Measurements from ENCODE around the gene FEM1B. TPM values are rescaled to one million over a fixed set of nuclear protein-coding genes. Genes with fewer than 3 reads are reported as not detected.

FEM1B gene
- total and polyA plus RNA-seq, 8 donors, result 8.2 to 92.0 (median 24.4) TPM

DNA sequence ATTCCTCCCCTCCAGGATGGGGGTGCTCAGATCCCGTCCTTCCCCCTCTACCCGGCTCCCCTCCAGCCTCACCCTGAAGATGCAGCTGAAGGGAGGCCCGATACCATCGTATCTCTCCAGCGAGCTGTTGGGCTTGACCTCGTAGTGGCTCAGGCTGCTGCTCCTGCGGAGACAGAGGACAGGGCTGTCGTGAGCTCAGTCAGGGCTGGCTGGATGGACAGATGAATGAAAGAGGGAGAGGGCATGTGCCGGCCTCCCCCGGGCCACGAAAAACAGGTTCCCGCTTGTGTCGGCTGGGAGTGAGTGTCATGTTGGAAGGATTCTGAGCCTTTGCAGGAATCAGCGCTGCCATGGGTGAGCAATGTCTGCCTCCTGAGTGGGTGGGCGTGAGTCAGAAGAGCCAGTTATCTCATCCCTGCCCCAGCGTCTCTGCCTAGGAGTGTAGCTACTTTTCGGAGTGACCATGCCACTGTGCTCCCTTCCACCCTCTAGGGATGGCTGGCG lies 35.2 kb downstream of the FEM1B start:
- intact Hi-C loops (cut with DNase I; ENCODE audit: low total_unique reads), result no loop called here
- Histone ChIP-seq H3K4me3 (no peak overlapping the region), H3K36me3 (no peaks in the 10 kb centered on the region), H3K27ac (no peak overlapping the region), H3K27me3 (peaks cover 0 to 8% (median 0%) of the 10 kb centered on the region in 3 donors), H3K4me1 (peaks cover 0 to 12% (median 7%) of the 10 kb centered on the region in 4 donors), H3K9me3 (no peaks in the 10 kb centered on the region)
- TF ChIP-seq, protein P1, sequence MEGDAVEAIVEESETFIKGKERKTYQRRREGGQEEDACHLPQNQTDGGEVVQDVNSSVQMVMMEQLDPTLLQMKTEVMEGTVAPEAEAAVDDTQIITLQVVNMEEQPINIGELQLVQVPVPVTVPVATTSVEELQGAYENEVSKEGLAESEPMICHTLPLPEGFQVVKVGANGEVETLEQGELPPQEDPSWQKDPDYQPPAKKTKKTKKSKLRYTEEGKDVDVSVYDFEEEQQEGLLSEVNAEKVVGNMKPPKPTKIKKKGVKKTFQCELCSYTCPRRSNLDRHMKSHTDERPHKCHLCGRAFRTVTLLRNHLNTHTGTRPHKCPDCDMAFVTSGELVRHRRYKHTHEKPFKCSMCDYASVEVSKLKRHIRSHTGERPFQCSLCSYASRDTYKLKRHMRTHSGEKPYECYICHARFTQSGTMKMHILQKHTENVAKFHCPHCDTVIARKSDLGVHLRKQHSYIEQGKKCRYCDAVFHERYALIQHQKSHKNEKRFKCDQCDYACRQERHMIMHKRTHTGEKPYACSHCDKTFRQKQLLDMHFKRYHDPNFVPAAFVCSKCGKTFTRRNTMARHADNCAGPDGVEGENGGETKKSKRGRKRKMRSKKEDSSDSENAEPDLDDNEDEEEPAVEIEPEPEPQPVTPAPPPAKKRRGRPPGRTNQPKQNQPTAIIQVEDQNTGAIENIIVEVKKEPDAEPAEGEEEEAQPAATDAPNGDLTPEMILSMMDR (IDR thresholded peaks at IDR 0.05), result no peak
- TF ChIP-seq POLR2A (IDR thresholded peaks at IDR 0.05), result no peak
- no peak for TF ChIP-seq POLR2AphosphoS5 (IDR thresholded peaks at IDR 0.05)
- no peak for TF ChIP-seq EP300 (IDR thresholded peaks at IDR 0.05)
- 75 to 81% (median 78%) methylated on average over 13 to 18 of the region's 18 CpGs for WGBS, 5 donors
- no peak for DNase-seq

DNA sequence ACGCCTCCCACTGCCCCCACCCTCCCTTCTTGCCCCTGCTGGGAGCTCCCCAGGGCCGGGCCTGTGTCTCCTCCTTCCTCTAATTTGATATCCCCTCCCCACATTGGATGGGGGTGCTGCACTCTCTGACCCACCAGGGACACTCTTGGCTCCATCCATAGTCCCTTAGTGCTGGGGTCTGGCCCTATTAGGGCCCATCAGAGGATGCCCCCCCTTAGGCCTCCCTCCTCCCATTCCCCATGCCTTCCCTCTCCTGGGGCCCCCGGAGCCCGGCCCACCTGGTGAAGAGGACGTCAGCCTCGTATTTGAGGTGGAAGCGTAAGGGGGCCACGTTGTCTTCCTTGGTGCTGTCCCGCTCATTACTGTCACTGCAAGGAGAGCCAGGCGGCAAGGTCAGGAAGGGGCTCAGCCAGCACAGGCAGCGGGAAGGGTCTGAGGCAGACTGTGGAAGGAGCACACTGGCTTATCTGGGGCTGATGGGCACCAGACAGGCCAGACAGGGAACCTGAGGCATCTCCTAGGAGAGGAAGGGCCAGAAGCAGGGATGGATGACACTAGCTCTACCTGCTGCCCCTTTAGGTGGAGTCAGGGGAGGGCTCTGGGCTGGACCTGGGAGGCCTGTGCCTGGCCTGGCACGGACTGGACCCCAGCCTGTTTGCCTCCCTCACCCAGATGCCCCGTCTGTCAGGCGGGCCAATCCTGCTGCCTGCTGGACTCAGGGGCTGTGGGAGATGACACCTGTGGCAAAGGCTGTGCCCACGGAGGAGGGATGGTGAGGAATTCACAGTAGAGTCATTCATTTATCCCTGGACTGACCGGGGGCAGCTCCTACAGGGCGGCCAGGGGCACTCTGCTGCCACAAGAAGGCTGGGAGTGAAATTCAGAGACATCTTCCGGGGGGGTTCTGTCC lies 36.2 kb downstream of the FEM1B start:
- peaks cover 0 to 12% (median 7%) of the 10 kb centered on the region in 4 donors for H3K4me1 ChIP-seq

DNA sequence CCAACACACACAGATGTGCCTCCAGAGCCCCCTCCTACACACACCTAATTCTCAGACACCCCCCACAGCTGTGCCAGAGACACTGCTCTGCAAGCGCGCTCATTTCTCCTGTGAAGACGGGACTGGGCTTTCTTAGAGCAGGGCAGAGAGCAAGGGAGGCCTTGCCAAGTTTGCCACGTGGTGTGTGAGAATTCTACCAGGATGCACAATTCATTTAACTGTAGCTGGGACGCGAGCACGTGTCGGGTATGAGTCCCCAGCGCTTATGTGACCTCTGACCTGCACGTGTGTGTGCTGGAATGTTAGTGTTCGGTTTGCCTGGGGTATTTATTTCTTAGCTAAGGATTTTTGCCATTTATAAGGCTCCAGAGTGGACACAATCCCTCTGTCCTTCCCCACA lies 37.0 kb downstream of the FEM1B start:
- Histone ChIP-seq H3K27me3 (peaks cover 0 to 8% (median 0%) of the 10 kb centered on the region in 3 donors), H3K9me3 (no peaks in the 10 kb centered on the region), H3K4me1 (peaks cover 0 to 12% (median 7%) of the 10 kb centered on the region in 4 donors), H3K4me3 (no peak overlapping the region), H3K27ac (no peak overlapping the region), H3K36me3 (no peaks in the 10 kb centered on the region)
- WGBS, 5 donors, result 55 to 64% (median 63%) methylated on average over 11 of the region's 11 CpGs
- peak in 1 of 2 donors; percentile 17 for DNase-seq
- intact Hi-C loops (cut with DNase I; ENCODE audit: low total_unique reads), result no loop called here
- no peak for TF ChIP-seq POLR2A (IDR thresholded peaks at IDR 0.05)
- TF ChIP-seq EP300 (IDR thresholded peaks at IDR 0.05), result no peak
- TF ChIP-seq, protein P1 (IDR thresholded peaks at IDR 0.05), result no peak
- TF ChIP-seq POLR2AphosphoS5 (IDR thresholded peaks at IDR 0.05), result no peak

More for the DNA sequence above, 36.2 kb downstream of the FEM1B start:
- no peak overlapping the region for H3K27ac ChIP-seq
- H3K36me3 ChIP-seq, result no peaks in the 10 kb centered on the region
- TF ChIP-seq, protein P1 (IDR thresholded peaks at IDR 0.05), result no peak
- TF ChIP-seq POLR2AphosphoS5 (IDR thresholded peaks at IDR 0.05), result no peak
- TF ChIP-seq POLR2A (IDR thresholded peaks at IDR 0.05), result no peak
- TF ChIP-seq EP300 (IDR thresholded peaks at IDR 0.05), result no peak
- 68 to 84% (median 78%) methylated on average over 14 to 18 of the region's 18 CpGs for WGBS, 5 donors
- H3K27me3 ChIP-seq, result peaks cover 0 to 8% (median 0%) of the 10 kb centered on the region in 3 donors
- peak in 1 of 2 donors; percentile 16 for DNase-seq
- H3K4me3 ChIP-seq, result no peak overlapping the region
- no peaks in the 10 kb centered on the region for H3K9me3 ChIP-seq
- intact Hi-C loops (cut with DNase I; ENCODE audit: low total_unique reads), result no loop called here

DNA sequence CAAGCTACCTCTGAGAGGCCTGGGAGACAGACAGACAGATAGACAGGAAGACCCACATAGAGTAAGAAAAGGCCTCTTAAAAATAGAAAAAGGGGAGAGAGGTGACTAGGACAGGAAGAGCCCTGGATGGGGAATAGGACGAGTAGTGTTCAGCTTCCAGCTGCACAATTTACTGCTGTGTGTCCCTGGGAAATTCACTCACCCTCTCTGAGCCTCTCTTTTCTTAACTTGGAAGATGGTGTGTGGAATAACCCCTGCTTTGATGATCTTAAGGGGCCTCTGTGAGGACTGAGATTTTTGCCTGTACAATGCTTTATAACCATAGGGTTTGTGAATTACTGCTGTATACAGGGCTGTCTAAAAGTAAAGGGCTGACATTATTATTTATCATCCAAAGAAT lies 37.5 kb downstream of the FEM1B start:
- WGBS, 5 donors, result 76 to 90% (median 81%) methylated on average over 1 of the region's 1 CpG
- Histone ChIP-seq H3K9me3 (no peaks in the 10 kb centered on the region), H3K4me1 (peaks cover 0 to 8% (median 7%) of the 10 kb centered on the region in 4 donors), H3K4me3 (no peak overlapping the region), H3K36me3 (no peaks in the 10 kb centered on the region), H3K27ac (no peak overlapping the region), H3K27me3 (peaks cover 0 to 8% (median 0%) of the 10 kb centered on the region in 3 donors)
- DNase-seq, result no peak
- no peak for TF ChIP-seq EP300 (IDR thresholded peaks at IDR 0.05)
- TF ChIP-seq POLR2A (IDR thresholded peaks at IDR 0.05), result no peak
- TF ChIP-seq POLR2AphosphoS5 (IDR thresholded peaks at IDR 0.05), result no peak
- TF ChIP-seq, protein P1 (IDR thresholded peaks at IDR 0.05), result no peak
- intact Hi-C loops (cut with DNase I; ENCODE audit: low total_unique reads), result no loop called here

Data from stomach (tissue), 9 donors.